GM10847 (cell line): ENCODE results near the gene GRAMD1B.

Experiments
- POLR2A ChIP-seq: IDR thresholded peaks from 2 replicates; pipeline ENCODE4 v1.6.1; 2011; ENCODE audit not compliant: insufficient read length; ENCODE audit errors: extremely low read depth

The GRAMD1B gene

DNA sequence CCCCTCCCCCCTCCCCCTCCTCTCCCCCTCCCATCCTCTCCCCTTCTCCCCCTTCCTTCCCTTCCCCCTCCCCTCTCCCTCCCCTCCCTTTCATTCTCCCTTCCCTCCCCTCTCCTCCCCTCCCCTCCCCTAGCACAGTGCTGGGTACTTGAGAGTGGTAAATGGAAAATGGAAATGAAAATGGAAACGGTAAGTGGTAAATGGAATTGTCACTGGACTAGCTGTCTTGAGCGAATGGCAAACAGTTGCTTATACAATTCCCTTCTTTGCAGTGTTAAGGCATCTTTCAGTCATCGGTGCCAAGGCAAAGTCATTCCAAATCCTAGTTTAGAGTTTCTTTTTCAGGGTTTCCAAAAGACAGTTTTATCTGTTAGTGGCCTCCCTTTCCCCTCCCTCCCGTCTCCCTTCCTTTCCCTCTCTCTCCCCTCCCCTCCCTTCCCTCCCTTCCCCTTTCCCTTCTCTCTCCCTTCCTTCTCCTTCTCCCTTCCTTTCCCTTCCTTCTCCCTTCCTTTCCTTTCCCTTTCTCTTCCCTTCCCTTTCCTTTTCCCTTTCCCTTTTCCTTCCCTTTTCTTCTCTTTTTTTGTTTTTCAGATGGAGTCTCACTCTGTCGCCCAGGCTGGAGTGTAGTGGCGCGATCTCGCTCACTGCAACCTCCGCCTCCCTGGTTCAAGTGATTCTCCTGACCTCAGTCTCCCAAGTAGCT lies 47.3 kb downstream of the GRAMD1B start:
- TF ChIP-seq POLR2A: no peak

DNA sequence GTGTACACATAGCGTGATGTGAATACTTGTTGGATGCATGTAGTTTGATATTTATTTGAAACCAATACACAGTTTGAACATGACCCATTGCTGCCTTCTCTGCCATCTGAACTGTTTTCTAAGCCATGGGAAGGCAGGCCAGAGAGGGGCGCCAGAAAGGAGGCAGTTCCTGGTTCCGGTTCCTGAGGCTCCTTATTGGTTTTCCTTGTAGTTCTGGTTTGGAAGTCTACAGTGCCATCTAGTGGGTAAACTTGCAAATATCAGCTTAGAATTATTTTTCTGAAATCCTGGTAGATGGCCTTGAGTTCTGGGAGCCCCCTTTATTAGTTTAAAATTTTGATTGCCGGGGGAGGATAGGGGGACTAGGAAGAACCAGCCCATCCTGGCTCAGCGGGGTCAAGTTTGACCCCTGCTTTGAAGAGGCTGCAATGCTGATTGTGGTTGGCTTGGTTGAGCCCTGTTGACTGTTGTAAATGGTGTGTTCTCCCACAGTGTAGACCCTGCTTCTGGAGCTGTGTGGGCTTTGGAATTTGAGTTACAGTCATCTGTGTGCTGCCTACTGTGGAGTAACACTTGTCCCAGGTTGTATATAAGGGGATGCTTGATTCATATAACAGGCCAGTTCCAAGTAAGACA lies 48.4 kb downstream of the GRAMD1B start:
- no peak for TF ChIP-seq POLR2A

DNA sequence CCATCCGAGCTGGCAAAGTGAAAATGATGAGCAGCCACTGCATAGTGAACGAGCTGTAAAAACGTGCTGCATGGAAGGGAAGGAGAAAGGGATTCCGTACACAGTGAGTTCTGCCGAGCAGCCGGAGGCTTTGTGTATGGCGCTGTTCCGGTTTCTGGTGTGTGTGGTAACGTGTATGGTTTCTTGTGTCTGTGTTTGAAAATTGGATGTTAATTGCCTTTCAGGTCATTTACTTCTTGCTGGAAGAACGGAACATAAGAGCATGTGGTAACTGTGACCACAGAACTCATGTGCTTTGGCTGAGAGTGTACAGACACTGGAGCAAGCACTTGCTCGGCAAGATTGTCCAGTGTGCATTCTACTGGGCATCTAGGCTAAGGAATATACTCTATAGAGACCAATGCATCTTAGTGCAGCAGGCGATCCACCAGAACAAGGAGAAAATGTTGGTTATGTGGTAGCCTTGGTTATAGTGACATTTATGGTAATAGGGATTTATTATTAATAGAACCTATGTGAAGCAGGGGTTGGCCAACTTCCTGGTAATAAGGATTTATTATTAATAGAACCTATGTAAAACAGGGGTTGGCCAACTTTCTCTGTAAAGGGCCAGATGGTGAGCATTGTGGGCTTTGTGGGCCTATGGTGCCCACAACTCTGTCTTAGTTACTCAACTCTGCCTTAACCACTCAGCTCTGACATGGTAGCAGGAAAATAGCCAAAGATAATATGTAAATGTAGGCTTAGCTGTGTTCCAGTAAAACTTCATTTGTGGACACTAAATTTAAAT lies 49.2 kb downstream of the GRAMD1B start:
- no peak for TF ChIP-seq POLR2A

DNA sequence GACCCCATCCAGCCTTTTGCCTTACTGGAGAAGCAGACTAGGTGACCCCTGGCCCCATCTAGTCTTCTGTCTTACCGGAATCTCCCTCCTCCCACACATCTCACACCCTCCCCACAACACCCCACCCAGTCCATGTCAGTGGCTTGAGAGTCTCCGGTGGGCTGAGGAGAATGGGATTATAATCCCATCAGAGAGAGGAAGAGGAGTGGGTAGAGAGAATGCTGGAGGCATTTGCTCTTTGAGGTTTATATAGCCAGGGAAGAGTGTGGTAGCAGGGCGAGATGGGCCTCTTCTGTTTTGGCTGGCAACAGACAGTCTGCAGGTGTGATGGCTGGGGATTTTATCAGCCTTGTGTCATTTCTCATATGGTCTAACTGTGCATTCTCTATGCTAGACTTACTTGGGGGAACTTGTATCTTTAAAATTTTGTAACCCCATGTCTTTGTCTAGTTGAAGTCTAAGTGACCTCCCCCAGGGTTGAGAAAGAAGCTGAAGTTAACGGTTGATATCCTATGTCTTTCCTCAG lies 50.3 kb downstream of the GRAMD1B start:
- TF ChIP-seq POLR2A: no peak

DNA sequence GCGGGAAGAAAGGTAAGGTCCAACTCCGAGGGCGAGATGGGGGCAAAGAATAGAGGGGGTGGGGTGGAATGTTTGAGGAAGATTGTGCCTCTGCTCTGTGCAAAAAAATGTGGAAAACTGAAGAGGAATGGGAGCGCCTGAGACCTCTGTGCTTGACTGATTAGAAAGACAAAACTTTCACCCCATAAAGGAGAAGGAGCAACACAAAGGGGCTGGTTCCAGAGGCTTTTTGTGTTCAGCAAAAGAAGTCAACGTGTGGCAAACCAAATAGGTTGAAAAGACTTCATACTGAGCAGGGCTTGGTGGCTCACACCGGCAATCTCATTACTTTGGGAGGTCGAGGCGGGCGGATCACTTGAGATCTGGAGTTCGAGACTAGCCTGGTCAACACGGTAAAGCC lies 50.8 kb downstream of the GRAMD1B start:
- TF ChIP-seq POLR2A: no peak

DNA sequence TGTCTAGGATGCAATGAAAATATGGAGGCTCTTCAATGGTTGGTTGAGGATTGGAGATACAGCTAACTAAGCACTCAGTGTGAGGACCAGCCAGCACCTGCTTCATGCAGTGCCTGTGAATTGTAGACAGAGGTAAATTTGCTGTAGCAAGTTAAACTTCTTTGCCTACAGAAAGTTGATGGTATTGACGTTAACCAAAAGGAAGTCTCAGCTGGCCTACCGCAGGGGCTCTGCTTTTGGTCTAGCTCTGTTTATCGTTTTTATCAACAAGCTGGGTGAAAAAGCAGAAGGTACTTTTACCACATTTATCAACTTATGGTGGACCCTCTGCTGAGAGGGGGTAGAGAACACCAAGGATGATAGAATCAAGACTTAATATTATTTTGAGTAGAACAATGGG lies 51.6 kb downstream of the GRAMD1B start:
- no peak for TF ChIP-seq POLR2A

DNA sequence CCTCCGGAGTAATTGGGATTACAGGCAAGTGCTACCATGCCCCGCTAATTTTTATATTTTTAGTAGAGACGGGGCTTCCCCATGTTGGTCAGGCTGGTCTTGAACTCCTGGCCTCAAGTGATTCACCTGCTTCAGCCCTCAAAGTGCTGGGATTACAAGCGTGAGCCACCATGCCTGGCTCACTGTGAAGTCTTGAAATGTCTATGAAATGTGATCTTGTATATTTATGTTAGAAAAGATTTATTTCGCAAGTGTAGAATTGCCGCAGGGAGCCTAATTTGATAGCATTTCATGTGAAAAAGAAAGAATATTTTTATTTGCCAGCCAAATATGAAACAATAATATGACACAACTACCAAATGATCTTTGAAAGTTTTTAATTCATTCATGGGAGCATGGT lies 52.1 kb downstream of the GRAMD1B start:
- TF ChIP-seq POLR2A: no peak

DNA sequence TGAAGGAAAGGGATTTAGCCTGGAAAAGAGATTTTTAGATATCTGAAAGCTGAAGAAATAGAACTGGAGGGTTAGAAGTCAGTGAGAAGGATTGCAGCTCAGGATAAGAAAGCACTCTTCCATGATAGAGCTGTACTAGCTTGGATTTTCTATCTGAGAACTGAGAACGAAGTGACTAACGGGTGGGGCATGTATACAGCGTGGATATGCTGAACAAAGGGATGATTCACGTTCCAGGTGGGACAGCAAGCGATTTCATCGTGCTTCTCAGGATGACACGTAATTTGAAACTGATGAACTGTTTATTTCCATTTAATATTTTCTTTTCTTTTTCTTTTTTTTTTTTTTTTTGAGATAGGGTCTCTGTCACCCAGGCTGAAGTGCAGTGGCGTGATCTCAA lies 53.0 kb downstream of the GRAMD1B start:
- no peak for TF ChIP-seq POLR2A

DNA sequence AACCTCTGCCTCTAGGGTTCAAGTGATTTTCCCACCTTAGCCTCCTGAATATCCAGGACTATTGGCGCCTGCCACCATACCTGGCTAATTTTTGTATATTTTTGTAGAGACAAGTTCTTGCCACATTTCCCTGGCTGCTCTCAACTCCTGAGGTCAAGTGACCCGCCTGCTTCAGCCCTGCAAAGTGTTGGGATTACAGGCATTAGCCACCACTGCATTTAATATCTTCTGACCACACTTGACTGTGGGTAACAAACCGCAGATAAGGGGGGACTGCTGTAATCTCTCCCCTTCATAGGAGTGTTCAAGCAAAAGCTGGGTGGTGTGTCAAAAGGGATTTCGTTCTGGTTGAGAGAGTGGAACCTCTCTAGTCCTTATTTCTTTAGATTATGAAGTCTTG lies 53.4 kb downstream of the GRAMD1B start:
- TF ChIP-seq POLR2A: no peak

DNA sequence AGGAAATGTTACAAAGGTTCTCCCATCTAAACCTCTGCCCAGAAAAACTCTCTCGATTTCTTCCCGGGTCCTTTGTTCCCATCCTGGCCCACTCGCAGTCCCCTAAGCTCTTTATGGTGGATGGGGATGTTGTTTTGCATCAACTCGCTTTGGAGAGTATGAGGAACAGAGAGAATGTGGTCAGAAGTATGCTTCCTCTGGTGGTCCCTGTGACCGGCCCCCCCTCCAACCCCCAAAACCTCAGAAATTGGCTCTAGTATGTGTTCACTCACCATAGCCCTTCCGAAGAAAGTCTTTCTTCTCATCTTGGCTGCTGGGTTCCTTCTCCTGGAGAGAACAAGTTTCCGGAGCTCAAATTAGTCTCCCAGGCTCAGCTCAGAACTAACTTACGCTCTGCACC lies 54.4 kb downstream of the GRAMD1B start:
- no peak for TF ChIP-seq POLR2A

DNA sequence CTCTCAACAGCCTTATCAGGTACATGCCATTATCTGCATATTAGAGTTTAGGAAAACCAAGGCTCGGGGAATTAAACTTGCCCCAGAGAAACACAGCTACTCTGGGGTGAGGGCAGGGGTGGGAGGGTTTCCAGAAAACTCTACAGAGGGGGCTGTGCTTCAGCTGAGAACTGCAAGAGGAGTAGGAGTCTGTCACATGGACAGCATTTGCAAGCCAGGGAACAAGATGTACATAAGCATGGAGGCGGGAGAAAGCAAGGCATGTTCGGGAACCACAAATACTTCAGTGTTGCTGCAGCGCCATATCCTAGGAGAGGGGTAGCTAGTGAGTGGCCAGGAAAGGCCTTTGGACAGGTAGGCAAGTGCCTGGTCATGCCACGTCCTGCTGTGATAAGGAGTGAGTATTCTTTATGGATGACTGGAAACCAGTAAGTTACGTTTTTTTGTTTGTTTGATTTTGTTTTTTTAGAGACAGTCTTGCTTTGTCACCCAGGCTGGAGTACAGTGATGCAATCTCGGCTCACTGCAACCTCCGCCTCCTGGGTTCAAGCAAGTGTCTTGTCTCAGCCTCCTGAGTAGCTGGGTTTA lies 57.2 kb downstream of the GRAMD1B start:
- TF ChIP-seq POLR2A: no peak

DNA sequence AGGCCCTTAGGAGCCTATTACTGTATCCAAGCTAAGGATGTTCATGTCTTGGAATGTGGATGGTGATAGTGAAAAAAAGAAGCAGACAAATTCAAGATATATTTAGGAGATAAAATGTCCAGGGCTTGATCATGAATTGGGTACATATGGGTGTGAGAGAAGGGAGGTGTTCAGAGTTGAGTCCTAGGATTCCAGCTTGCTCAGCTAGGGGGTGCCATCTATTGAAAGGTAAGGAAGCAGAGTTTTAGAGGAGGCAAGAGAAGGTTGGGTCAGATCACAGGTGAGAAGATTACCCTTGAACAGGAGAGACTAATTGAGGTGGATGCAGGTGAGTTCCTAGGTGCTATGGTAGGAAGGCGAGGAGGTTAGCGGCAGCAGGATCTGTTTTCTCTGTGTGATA lies 60.5 kb downstream of the GRAMD1B start:
- TF ChIP-seq POLR2A: no peak

DNA sequence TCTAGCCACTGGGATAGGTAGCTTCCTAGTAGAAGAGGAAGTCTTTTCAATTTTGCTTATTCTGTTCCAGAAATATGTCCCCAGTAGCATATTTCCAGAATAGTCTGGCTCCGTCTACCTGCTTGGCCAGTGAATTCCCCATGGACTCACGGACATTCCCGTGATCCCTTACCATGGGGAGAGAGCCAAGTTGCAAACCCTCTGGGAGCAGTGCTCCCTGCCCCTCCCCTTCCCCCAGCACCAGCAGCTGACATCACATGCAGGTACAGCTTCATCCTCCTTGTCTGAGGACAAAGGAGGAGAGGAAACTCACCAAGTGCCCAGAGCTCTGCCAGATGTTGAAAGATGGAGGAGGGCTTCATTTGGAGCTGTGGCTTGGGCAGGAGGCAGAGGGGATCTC lies 61.2 kb downstream of the GRAMD1B start:
- TF ChIP-seq POLR2A: no peak

DNA sequence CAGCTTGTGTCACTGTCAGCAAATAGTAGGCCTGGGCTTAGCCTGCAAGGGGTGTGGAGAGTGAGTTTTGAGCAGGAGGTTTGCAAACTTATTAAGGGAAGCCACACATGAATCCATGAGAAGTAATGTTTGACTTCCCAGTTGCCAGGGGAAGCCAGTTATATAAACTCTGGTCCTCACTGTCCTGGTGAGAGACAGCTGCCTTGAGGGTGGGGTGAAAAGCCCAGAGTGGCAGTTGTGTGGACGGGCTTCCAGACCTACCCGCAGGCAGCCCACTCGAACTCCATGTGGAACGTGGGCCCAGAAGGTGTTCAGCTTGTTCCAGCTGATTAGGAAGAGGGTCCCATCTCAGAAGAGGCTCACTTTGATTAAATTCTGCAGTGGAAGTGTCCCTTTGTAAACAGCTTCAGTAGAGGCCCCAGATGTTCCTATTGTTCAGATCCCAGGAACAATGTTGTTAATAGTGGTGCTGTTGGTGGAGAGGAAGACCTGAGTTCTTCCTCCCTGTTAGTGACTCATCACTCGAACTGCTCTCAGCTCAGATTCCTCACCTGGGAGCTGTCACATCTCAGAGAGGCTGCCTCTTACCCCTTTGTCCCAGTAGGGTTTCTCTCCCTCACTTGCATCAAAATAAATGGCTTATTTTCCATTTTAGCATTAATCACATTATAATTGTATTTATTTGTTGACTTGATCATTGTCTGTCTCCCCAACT lies 63.4 kb downstream of the GRAMD1B start:
- TF ChIP-seq POLR2A: no peak

DNA sequence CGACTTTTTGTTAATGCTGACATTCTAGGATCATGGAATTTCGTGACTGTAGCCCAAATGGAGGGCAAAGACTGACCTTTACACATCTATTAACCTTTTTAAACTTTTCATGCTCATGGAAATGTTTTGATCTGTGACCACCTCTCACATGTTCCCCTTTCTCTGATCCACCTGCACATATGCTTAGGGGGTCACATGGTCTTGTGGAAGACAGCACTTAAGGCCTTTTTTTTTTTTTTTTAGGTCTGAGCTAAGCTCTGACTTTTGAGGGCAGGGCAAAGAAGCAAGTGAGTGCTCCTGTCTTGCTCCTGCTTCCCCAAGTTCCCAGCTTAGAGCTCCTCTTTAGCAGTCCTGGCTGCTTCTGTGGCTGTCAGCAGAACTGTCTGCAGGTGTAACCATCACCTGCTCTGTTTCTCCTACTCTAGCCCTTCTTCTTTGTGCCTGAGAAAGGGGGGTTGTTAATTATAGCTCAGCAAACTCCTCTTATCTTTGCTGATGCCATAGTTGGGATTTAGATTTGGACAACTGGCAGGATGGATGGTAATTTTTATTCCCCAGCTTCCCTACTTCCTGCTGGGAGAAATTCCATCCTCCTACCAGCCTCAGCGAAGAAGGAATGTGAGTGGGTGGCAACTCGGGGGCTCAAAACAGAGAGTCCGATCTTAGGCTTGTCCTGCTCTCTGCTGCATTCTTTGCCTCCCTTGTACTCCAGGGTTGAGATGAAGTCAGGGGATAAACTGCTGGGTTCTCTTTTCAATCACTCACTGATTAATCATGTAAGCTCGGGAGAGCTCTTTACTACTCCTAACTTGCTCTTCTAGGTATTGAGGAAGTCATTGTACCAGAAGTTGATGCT lies 64.4 kb downstream of the GRAMD1B start:
- TF ChIP-seq POLR2A: no peak

DNA sequence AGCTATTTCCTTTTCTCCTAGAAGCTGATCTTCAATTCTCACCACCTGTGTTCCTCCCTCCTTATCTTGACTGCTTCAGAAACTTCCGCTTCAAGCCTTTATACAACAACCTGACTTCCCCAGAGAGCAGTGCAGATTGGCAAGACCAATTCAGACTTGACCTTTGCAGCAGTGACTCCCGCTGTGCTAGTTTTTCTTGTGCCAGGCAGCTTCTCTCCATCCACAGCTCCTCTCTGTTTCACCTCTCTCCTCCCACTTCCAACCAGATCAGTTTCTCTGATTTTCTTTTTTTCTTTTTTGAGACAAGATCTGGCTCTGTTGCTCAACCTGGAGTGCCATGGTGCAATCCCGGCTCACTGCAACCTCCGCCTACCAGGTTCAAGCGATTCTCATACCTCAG lies 74.3 kb downstream of the GRAMD1B start:
- no peak for TF ChIP-seq POLR2A
